Measurements from ENCODE around the gene DNAL1. TPM values are rescaled to one million over a fixed set of nuclear protein-coding genes. Genes with fewer than 3 reads are reported as not detected.

The DNAL1 gene
- total RNA-seq, 1 donor from 2014 or later: 1.5 TPM

GRCh38 chr14:73729556-73730265 is 84.9 kb downstream of the DNAL1 start:
- peaks cover 8 to 24% of the 10 kb centered on the region in 2 donors for H3K4me1 ChIP-seq

GRCh38 chr14:73731111-73731510 is 86.3 kb downstream of the DNAL1 start:
- intact Hi-C loops (cut with DNase I): no loop called here
- no peak for TF ChIP-seq CTCF (IDR thresholded peaks at IDR 0.05)
- no peaks in the 10 kb centered on the region for H3K27me3 ChIP-seq
- no peak overlapping the region for H3K4me3 ChIP-seq
- peaks cover 8 to 13% of the 10 kb centered on the region in 2 donors for H3K4me1 ChIP-seq
- H3K27ac ChIP-seq: peak overlapping the region in 1 of 2 donors; percentile 9
- H3K36me3 ChIP-seq: peaks cover 64 to 71% of the 10 kb centered on the region in 2 donors
- DNase-seq (ENCODE audit: low spot score in 2 of 2): no peak
- no peaks in the 10 kb centered on the region for H3K9me3 ChIP-seq

More at GRCh38 chr14:73729556-73730265, 84.9 kb downstream of the DNAL1 start:
- Histone ChIP-seq H3K9me3 (no peaks in the 10 kb centered on the region), H3K27ac (peak overlapping the region; percentile 48 to 54), H3K4me3 (no peak overlapping the region), H3K27me3 (no peaks in the 10 kb centered on the region), H3K36me3 (peaks cover 69 to 72% of the 10 kb centered on the region in 2 donors)
- DNase-seq (ENCODE audit: low spot score in 2 of 2): no peak
- intact Hi-C loops (cut with DNase I): loop anchor here (2.0 to 10.0 kb wide), 3 partner anchors 23 to 355 kb away; partner anchors contain the start of genes ALDH6A1 and LIN52
- TF ChIP-seq CTCF (IDR thresholded peaks at IDR 0.05): no peak

GRCh38 chr14:73732006-73732405 is 87.2 kb downstream of the DNAL1 start:
- no peak overlapping the region for H3K4me3 ChIP-seq
- peaks cover 63 to 71% of the 10 kb centered on the region in 2 donors for H3K36me3 ChIP-seq
- DNase-seq (ENCODE audit: low spot score in 2 of 2): no peak
- H3K9me3 ChIP-seq: no peaks in the 10 kb centered on the region
- H3K27ac ChIP-seq: no peak overlapping the region
- peaks cover 8 to 10% of the 10 kb centered on the region in 2 donors for H3K4me1 ChIP-seq
- no peaks in the 10 kb centered on the region for H3K27me3 ChIP-seq
- intact Hi-C loops (cut with DNase I): no loop called here
- TF ChIP-seq CTCF (IDR thresholded peaks at IDR 0.05): no peak

GRCh38 chr14:73736842-73737241 is 92.1 kb downstream of the DNAL1 start:
- Histone ChIP-seq H3K36me3 (peaks cover 50 to 52% of the 10 kb centered on the region in 2 donors), H3K27me3 (no peaks in the 10 kb centered on the region), H3K27ac (peak overlapping the region in 1 of 2 donors; percentile 21), H3K9me3 (no peaks in the 10 kb centered on the region), H3K4me1 (peaks cover 22 to 33% of the 10 kb centered on the region in 2 donors), H3K4me3 (no peak overlapping the region)
- no peak for TF ChIP-seq CTCF (IDR thresholded peaks at IDR 0.05)
- no peak for DNase-seq (ENCODE audit: low spot score in 2 of 2)
- intact Hi-C loops (cut with DNase I): no loop called here

GRCh38 chr14:73738518-73739173 is 93.9 kb downstream of the DNAL1 start:
- no peak for DNase-seq (ENCODE audit: low spot score in 2 of 2)
- Histone ChIP-seq H3K4me1 (peaks cover 33 to 50% of the 10 kb centered on the region in 2 donors), H3K9me3 (no peaks in the 10 kb centered on the region), H3K27ac (peak overlapping the region; percentile 91 to 98), H3K4me3 (no peak overlapping the region), H3K27me3 (no peaks in the 10 kb centered on the region), H3K36me3 (peaks cover 42 to 43% of the 10 kb centered on the region in 2 donors)
- TF ChIP-seq CTCF (IDR thresholded peaks at IDR 0.05): no peak
- intact Hi-C loops (cut with DNase I): no loop called here

All from ascending aorta (tissue), 2 donors.